Neutrophil (primary cell): ENCODE measurements around the gene RND2.
A peak's percentile ranks its signal among the peaks of the same experiment; 100 is the strongest.

ENCODE experiments used
- H3K27ac ChIP-seq: fragments of 200-600 bp; sonication (generic); 2 replicates; pipeline ENCODE4 v1.5.1; 2016; ENCODE audit warnings: mild to moderate bottlenecking, moderate library complexity
- H3K27me3 ChIP-seq: fragments of 200-600 bp; sonication (generic); 2 replicates; pipeline ENCODE4 v1.6.0; 2016; ENCODE audit warnings: mild to moderate bottlenecking
- H3K36me3 ChIP-seq: fragments of 200-600 bp; sonication (generic); 2 replicates; pipeline ENCODE4 v1.5.1; 2017
- H3K4me1 ChIP-seq, 2 experiments: fragments of 200-600 bp in 1 of 2; sonication (generic) in 1 of 2; 1 replicate in 1 of 2; 2 replicates in 1 of 2; pipeline versions ENCODE4 v1.5.1 to v1.6.1; 2013 to 2016; ENCODE audit warnings: low read depth in 1 of 2, low read length in 1 of 2, mild to moderate bottlenecking in 1 of 2, moderate library complexity in 1 of 2; ENCODE audit not compliant: control insufficient read depth in 1 of 2, insufficient read depth in 1 of 2
- H3K4me3 ChIP-seq, 2 experiments: fragments of 200-600 bp in 1 of 2; sonication (generic) in 1 of 2; 1 replicate in 1 of 2; 2 replicates in 1 of 2; pipeline ENCODE4 v1.5.1; 2013 to 2016; ENCODE audit warnings: low read depth in 1 of 2, low read length in 1 of 2, mild to moderate bottlenecking in 1 of 2, moderate library complexity in 1 of 2
- H3K9me3 ChIP-seq: fragments of 200-600 bp; sonication (generic); 2 replicates; pipeline ENCODE4 v1.5.1; 2016
- CTCF ChIP-seq: fragments of 200-600 bp; sonication (generic); IDR thresholded peaks from 2 replicates; pipeline ENCODE4 v1.5.1; 2016; ENCODE audit warnings: antibody characterized with exemption

RND2 gene

GRCh38 chr17:42980766-42981397 lies 44.1 kb upstream of the RND2 start:
- no peaks in the 10 kb centered on the region for H3K9me3 ChIP-seq
- H3K36me3 ChIP-seq = no peaks in the 10 kb centered on the region
- no peaks in the 10 kb centered on the region for H3K27me3 ChIP-seq
- H3K4me1 ChIP-seq = peaks cover 56 to 60% of the 10 kb centered on the region in 2 experiments
- TF ChIP-seq CTCF = peak; percentile 64
- H3K27ac ChIP-seq = peak overlapping the region; percentile 99
- peak overlapping the region; percentile 85 to 96 for H3K4me3 ChIP-seq

GRCh38 chr17:42982266-42982665 lies 42.8 kb upstream of the RND2 start:
- Histone ChIP-seq H3K27me3 (no peaks in the 10 kb centered on the region), H3K36me3 (peaks cover 7% of the 10 kb centered on the region), H3K9me3 (no peaks in the 10 kb centered on the region), H3K4me1 (peaks cover 65 to 66% of the 10 kb centered on the region in 2 experiments), H3K4me3 (peak overlapping the region; percentile 85 to 96), H3K27ac (peak overlapping the region; percentile 99)
- no peak for TF ChIP-seq CTCF

GRCh38 chr17:42985225-42985624 lies 39.8 kb upstream of the RND2 start:
- H3K36me3 ChIP-seq = peaks cover 37% of the 10 kb centered on the region
- no peaks in the 10 kb centered on the region for H3K9me3 ChIP-seq
- H3K27ac ChIP-seq = peak overlapping the region; percentile 92
- H3K27me3 ChIP-seq = no peaks in the 10 kb centered on the region
- TF ChIP-seq CTCF = peak; percentile 56
- H3K4me3 ChIP-seq = peak overlapping the region; percentile 37 to 45
- H3K4me1 ChIP-seq = peaks cover 56 to 57% of the 10 kb centered on the region in 2 experiments

- Histone ChIP-seq H3K9me3 (no peaks in the 10 kb centered on the region), H3K27ac (no peak overlapping the region), H3K4me1 (peaks cover 22 to 27% of the 10 kb centered on the region in 2 experiments), H3K4me3 (no peak overlapping the region), H3K36me3 (peaks cover 75% of the 10 kb centered on the region), H3K27me3 (no peaks in the 10 kb centered on the region)
- no peak for TF ChIP-seq CTCF
These were observed 35.9 kb upstream of the RND2 start for GRCh38 chr17:42989141-42989540.

- Histone ChIP-seq H3K4me3 (no peak overlapping the region), H3K27ac (no peak overlapping the region), H3K9me3 (no peaks in the 10 kb centered on the region), H3K27me3 (no peaks in the 10 kb centered on the region), H3K4me1 (peaks cover 13 to 19% of the 10 kb centered on the region in 2 experiments), H3K36me3 (peaks cover 81% of the 10 kb centered on the region)
- TF ChIP-seq CTCF = no peak
These were observed 35.0 kb upstream of the RND2 start for GRCh38 chr17:42989726-42990652.
